GM19193 (cell line): ENCODE data around the gene OVAAL.

Experiments
- POLR2A ChIP-seq: IDR thresholded peaks from 4 replicates; pipeline ENCODE4 v1.6.1; 2011; ENCODE audit not compliant: insufficient read depth, insufficient read length; ENCODE audit errors: extremely low read depth

The OVAAL gene

DNA sequence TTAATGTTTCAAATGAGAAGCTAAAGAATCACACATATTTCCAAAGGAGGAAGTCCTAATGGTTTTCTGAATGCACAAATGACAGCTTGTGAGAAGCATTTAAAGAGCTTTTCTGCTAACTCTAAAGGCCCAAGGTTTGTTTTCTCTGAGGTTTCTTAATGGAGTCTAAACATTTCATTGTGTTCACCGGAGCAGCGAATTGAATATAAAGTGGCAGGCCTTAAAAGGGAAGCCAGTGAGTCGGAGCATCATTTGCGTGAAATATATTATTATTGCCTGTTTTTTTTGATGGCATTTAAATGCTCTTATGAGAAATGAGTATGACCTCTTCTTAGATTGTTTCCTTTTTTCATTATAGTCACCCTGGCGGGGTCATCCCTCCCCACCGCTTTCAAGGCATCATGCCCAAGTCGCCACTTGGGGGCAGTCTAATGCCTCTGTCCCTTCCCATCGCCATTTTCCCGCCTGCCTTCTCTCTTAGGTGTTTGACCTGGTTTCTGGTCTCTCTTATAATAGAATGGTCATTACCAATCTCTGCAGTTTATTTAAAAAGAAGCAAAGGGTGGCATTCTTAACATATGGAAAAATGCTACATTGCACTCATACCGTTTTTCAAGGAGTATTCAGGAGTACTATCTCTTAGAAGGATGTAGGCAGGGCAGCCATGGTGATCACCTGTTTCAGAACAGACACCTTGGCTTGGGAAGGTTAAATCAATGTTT is 25.3 kb upstream of the OVAAL start:
- no peak for TF ChIP-seq POLR2A

DNA sequence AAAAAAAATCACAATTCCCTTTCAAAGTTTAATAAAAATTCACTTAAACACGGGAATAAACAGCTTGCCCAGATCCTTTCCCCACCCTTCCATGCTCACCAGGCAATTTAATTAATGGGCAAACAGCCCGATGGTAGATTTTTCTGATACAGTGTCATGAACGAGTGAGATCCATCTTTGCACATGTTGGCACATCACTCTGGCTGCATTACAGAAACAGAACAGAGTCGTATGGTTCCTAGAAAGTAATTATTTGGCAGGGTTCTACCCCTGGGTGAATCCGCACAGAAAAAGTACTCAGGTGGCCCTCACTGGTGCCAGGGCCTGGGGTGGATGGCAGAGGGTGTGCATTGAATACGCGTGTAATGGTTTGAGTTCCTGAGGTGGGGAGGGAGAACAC is 24.6 kb upstream of the OVAAL start:
- TF ChIP-seq POLR2A = no peak

DNA sequence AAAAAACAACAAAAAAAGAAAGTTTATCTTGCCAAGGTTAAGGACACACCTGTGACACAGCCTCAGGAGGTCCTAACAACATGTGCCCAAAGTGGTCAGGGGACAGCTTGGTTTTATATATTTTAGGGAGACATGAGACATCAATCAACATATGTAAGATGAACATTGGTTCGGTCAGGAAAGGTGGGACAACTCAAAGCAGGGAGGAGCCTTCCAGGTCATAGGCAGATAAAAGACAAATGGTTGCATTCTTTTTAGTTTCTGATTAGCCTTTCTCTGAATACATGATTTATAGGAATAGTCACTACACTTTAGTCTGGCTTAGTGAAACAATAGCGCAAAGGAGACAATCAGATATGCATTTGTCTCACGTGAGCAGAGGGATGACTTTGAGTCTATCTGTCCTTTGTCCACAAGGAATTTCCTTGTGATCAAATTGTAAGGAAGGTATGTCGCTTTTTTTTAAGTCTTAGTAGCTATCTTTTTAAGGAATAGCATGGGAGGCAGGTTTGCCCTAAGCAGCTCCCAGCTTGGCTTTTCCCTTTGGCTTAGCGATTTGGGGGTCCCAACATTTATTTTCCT is 23.3 kb upstream of the OVAAL start:
- no peak for TF ChIP-seq POLR2A

DNA sequence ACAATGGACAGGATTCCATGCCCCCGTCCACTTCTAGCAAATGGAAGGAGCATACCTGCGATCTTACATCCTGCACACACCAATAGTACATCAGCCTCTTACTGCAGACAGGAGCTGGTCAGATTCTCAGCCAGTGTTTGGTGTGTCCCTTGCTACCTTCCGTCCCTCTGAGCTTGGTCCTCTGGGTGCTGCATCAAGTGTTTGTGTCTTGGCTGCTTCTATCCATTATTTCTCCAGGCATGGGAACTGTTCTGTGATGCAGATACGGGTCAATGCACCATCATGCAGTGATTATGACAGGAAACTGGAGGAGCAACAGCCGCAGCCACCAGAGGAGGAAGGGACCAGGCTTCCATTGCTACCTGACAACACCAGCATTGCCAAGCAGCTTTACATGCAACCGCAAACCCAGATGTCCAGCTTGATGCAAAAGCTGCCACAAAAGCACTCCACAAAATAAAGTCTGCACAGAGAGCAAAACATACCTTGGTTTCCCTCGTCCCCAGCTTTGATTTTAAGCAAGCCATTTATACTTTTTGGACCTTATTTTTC is 21.9 kb upstream of the OVAAL start:
- no peak for TF ChIP-seq POLR2A

DNA sequence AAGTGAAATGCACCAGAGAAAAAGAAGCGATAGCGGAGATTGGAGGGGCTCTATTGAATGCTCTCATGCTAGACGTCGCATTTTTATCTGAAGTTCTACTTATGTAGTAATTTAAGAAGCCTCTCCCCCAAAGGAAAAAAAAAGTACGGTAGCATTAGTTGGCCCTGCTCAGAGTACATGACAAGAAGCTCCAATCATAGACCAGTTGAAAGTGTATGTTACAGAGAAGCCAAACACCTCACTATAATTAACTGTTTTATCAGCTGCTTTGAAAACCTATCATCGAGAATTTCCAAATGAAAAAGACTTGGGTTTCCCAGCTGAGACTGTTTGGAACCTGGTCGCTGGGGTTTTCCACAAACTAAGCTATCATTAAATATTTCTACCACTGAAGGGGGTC is 19.6 kb upstream of the OVAAL start:
- no peak for TF ChIP-seq POLR2A

DNA sequence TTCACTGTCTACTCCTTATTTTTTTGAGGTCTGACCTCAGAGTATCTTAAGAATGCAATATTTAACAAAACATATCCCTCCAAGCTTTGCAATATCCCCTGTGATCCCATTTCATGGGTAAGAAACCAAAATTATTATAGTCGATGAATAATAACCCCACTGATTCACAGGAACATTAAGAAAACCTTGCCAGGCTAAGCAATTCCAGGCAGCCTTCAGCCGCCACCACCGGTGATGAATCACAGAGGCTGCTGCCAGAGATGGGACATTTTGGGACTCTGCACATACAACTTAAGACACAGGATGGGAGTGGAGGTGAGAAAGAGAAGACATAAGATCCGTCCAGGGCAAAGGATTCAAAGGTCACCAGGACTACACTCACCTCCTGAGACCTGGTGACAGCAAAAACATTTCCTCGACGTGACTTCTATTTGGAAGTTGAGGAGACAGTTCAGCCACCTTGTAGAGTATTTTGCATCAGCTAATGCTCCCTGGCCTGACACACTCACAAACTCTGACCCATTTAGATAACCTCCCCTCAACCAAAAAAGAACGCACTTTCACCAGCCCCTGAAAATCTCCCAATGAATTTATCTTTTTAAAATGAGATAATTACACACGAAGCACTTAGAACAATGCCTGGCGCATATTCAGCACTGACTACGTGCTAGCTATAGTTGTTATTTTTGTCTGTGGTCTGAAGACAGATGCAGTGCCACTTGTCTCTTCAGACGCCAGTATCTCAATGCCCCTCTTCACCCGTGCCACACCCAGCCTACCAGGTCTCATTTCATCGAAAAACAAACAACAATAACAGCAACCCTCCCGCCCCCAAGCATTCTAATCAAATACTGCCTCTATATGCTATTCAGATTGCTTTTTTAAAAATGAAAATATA is 17.8 kb upstream of the OVAAL start:
- TF ChIP-seq POLR2A = no peak

DNA sequence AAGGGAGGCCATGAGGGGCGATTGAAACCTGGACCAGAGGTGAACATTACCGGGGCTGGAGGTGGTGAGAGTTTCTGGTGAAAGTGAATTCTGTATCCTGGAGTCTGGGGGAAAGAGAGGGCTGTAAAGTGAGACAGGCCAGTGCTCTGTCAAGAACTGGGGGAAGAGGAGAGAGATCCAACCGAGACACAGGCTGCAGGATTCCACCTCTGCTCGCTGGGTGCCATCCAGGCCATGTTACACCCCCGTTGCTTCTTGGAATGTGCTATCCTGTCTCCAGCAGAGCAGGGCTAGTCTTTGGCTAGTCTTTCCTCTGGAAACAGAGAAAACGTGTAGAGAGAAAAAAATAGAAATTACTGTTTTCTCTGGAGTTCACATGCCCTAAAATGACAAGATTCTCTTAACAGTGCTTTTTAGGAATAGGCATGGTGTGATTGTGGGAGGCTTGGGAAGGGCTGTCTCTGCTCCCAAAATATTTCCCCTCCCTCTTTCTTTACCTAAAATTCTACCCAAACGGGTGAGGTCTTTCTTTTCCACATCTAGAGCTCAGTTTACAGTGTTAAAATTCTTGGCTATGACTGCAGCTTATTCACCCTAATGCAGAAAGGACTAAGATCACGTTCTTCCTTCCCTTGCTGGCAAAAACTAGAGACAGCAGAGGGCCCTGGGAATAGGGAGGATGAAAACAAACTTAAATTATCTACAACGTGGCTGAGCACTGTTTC is 16.5 kb upstream of the OVAAL start:
- no peak for TF ChIP-seq POLR2A

DNA sequence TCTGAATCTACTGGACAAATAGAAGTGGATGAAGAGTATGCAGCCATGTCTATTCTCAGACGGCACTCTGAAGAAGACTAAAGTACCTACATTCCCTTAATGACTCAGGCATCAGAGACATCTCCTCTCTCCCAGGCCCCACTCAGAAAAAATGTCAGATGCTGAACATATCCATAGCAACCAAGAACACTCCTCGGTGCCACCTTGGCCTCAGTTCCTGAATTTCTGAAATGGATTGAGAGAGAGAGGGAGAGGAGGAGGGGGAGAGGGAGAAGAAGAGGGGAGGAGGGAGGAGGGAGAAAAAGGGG is 16.0 kb upstream of the OVAAL start:
- TF ChIP-seq POLR2A = no peak

DNA sequence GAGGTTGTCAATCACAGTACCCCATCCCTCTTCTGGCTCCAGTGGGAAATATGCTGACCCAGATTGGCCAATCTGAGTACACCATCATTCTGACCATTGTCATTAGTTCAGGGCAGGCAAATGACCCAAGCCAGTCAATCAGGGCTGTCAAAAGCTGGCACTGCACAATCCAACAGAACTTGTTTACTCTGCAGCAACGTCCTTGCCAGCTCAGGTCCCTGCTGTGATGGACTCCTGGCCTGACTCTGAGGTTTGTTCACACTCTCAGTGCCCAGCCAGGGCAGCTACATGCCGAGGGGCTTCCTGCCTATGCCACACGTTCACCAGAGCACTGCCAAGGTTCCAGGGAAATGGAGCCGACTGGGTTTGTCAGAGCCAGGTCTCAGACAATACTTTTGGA is 14.7 kb upstream of the OVAAL start:
- TF ChIP-seq POLR2A = no peak

DNA sequence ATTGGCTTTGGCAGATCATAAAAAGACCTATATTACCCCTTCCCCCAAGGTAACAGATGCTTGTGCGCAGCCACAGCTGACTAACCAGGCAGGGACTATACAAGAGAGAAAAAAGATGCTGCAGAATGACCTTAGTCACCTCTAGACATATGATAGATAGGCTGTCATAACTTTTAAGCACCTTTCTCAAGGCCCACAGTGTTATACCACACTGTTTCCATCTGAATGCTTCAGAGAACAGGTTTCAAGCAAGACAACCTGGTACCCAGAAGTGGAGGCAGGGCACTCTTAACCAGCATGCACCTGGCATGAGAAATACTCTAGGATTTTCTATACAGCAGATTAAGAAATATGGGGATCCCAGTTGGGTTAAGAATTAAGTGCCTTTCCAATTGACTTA is 12.8 kb upstream of the OVAAL start:
- TF ChIP-seq POLR2A = no peak

DNA sequence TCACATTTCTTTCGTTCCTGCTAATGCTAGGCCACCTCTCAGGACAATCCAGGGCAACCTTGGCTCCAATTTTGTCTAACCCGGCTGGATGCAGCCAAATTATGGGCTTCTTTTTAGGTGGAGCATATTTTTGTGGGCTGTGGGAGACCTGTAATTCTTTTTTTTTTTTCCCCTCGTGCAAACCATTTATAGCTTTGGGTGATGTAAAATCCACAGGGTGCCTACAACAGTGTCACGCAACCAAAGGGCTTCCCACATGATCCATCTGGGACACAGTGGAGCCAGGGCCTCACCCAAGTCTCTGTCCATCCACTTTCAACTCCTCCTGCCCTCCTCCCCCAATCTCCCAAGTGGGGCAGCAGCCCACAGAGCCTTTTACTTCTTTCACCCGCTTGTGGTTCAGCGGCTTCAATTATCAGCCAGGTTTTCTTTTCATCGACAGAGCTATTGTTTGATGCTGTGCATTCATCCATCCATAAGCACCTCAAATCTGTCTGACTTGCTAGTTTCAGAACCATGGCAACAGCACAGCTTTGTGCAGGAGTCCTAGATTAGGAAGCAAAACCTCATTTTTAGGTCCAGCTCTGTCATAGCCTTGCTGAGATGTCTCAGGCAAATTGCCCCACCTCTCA is 10.0 kb upstream of the OVAAL start:
- no peak for TF ChIP-seq POLR2A

DNA sequence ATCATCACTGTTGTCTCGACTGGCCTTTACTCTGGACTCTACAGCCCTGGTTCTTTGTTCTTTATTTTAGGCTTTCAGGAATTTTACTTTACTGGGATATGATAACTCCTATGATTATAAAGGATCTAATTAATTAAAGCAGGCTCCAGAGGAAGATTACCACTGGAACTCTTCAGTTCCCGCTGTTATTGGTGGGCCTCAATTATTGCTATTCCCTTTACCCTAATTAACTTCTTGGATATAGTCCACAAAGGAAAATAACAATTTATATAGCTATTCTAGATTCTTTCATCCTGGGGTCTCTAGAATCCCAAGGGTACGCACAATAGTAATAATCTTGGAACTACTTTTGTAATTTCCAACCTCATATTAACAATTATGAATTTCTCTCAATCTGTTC is 8.5 kb upstream of the OVAAL start:
- TF ChIP-seq POLR2A = no peak

DNA sequence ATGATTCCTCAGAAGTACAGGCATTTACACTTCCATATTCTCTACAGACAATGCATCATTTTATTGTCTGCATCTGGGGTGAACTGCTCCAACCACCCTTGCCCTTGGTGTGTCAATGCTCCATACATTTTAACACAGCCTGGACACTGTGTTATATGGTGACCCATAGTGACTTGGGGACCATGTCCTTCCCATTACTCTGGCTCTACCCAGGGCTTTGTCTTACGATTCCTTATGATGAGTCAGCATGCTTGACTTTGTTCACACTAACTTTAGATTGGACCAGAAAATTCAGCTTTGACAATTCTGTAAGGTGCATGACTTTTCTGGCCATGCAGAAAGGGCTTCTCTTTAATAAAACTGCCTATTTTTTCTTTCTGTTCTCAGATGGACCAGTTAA is 6.8 kb upstream of the OVAAL start:
- no peak for TF ChIP-seq POLR2A

DNA sequence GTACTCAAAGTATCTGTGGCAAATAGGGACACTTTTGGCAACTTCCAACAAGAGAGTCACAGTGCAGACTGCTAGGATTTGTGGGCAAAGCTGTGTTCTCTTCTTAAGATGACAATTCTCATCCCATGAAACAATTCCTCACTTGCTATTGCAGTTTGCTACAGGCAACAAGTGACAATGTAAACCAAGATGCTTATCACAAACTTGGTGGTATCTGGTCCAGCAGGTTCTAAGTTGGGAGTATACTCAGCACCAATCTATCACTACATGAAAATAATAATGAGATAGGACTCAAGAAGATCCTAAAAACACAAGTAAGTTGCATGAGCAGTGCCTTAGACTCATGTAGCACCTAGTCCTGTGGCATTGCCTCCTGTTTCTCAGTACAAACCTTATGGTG is 3.4 kb upstream of the OVAAL start:
- no peak for TF ChIP-seq POLR2A
